Lower leg skin (tissue), 4 donors: ENCODE data around the gene DLX4. TPM values are rescaled to one million over a fixed set of nuclear protein-coding genes. Genes with fewer than 3 reads are reported as not detected.

Experiments
- DNase-seq, 2 donors: peaks; one replicate each; pipeline ENCODE4 v3.0.0-alpha.2; 2019; ENCODE audit warnings: low spot score in 2 of 2
- H3K4me3 ChIP-seq: fragments of 200-600 bp; sonication (generic); 2 replicates; pipeline ENCODE4 v1.5.1; 2017; ENCODE audit warnings: mild to moderate bottlenecking, low read depth; ENCODE audit not compliant: poor library complexity, severe bottlenecking
- CTCF ChIP-seq, 3 donors: fragments of 450-650 bp; IDR thresholded peaks; one replicate each; pipeline ENCODE4 v1.5.1; 2016; ENCODE audit warnings: antibody characterized with exemption in 3 of 3, mild to moderate bottlenecking in 3 of 3, moderate library complexity in 2 of 3
- POLR2A ChIP-seq, 2 donors: fragments of 450-650 bp; IDR thresholded peaks; one replicate each; pipeline ENCODE4 v1.6.1; 2016 to 2017; ENCODE audit warnings: antibody characterized with exemption in 2 of 2, mild to moderate bottlenecking in 1 of 2, moderate library complexity in 1 of 2
- WGBS, 2 donors: methylation state at CpG; one replicate each; pipeline ENCODE4 v1.1.5; 2018; 5-methylcytosine and 5-hydroxymethylcytosine counted together
- intact Hi-C: fragments of 100-400 bp; cut with DNase I; formaldehyde crosslinking; loops from one replicate; pipeline ENCODE4 v1.15.0; 2023; ENCODE audit warnings: low total_unique reads
- total RNA-seq, 4 donors: library from RNA; depleted of rRNA; stranded (reverse); fragments of >200 nt; gene quantifications; one replicate each; pipeline ENCODE4 v1.1.0, GENCODE V29; 2016

The DLX4 gene
- total RNA-seq, 4 donors from 2014 or later = 1.9 to 3.3 (median 2.5) TPM

- no peak overlapping the region for H3K4me3 ChIP-seq
- 74 to 92% methylated on average over 3 of the region's 3 CpGs for WGBS, 2 donors
- TF ChIP-seq POLR2A (IDR thresholded peaks at IDR 0.05) (no peak), CTCF (IDR thresholded peaks at IDR 0.05) (no peak)
- intact Hi-C loops = no loop called here
- DNase-seq = no peak
Observed at GRCh38 chr17:49970498-49970897, 1.5 kb downstream of the DLX4 start.

GRCh38 chr17:49971199-49971847 lies 2.3 kb downstream of the DLX4 start:
- 22 to 28% methylated on average over 35 of the region's 35 CpGs for WGBS, 2 donors
- TF ChIP-seq POLR2A (IDR thresholded peaks at IDR 0.05) (no peak), CTCF (IDR thresholded peaks at IDR 0.05) (no peak)
- intact Hi-C loops = no loop called here
- no peak overlapping the region for H3K4me3 ChIP-seq
- no peak for DNase-seq

DNA sequence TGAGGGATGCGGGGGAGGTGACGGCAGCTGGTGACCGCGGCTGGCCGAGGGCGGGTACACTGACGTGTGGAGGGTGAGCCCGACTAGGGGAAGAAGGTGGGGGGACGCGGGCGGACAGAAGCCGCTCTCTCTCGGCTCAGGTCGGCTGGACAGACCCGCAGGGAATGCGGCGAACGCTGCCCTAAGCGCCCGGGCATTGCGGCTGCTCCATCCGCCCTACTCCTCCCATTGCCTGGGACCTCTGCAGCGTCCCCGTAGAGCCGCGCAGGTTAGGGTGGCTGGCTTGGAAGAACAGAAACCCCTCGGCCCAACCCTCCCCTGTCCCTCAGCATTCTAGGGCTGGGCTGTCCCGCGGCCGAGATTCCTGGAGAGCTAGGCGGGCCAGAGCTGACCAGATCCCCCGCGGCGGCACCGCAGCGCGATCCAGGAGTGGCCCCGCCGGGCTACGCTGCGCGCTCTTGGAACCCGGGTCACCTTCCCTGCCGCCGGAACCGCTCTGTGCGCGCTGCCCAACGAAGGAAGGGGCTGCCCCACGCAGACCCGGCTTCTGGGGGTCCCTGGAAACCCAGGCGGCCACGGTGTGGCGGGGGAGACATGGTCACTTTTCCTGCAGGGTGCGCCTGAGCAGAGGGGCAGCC lies 3.0 kb downstream of the DLX4 start:
- no peak for DNase-seq
- TF ChIP-seq POLR2A (IDR thresholded peaks at IDR 0.05) (no peak), CTCF (IDR thresholded peaks at IDR 0.05) (no peak)
- WGBS, 2 donors = 9 to 14% methylated on average over 23 to 33 of the region's 55 CpGs
- intact Hi-C loops = no loop called here
- H3K4me3 ChIP-seq = no peak overlapping the region

DNA sequence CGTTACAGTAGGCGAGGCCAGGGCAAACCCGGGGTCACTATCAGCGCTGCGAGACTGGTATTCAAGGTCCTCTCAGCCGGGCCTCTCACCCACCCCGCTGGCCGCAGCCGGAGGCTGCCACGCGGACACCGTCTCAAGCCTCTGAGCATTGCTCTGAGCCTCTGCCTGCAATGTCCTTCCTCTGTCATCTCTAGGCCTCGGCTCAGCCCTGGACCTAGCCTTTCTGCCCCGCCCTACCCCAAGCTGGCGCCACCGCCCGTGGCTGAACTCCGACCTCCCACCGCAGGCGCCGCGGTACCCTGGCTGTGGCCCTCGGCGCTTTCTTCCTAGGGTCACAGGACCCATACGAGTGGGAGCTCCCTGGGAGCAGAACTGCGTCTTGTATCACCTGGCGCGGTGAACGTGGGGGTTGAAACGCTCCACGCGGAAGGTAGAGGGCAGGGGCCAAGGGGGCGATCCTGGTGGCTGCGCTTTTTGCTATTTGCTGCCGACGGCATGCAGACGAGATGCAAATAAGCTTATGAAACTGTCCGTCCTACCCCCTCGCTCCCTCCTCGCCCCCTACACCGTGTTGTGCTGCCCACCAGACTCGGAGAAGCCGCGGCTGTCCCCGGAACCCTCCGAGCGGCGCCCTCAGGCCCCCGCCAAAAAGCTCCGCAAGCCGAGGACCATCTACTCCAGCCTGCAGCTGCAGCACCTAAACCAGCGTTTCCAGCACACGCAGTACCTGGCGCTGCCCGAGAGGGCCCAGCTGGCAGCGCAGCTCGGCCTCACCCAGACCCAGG lies 3.7 kb downstream of the DLX4 start:
- DNase-seq = no peak
- no peak overlapping the region for H3K4me3 ChIP-seq
- intact Hi-C loops = no loop called here
- 44 to 55% methylated on average over 52 to 57 of the region's 57 CpGs for WGBS, 2 donors
- TF ChIP-seq POLR2A (IDR thresholded peaks at IDR 0.05) (no peak), CTCF (IDR thresholded peaks at IDR 0.05) (no peak)

- 16 to 23% methylated on average over 2 of the region's 2 CpGs for WGBS, 2 donors
- no peak overlapping the region for H3K4me3 ChIP-seq
- no peak for DNase-seq
- no peak for TF ChIP-seq CTCF (IDR thresholded peaks at IDR 0.05)
- intact Hi-C loops = no loop called here
Observed at GRCh38 chr17:49973271-49973615, 4.3 kb downstream of the DLX4 start.
